CD4-positive, alpha-beta T cell treated with Interleukin-21 for 1 hour (primary cell): ENCODE measurements around the gene STAM2.
"Not testable (repeated sequence)": the region's sequence is repeated elsewhere in the genome, so short reads cannot be mapped to it uniquely, and the experiment has no call there.

Source experiments
- DNase-seq: peaks from one replicate; pipeline ENCODE4 v3.0.0-alpha.2; 2020

Gene STAM2

DNA sequence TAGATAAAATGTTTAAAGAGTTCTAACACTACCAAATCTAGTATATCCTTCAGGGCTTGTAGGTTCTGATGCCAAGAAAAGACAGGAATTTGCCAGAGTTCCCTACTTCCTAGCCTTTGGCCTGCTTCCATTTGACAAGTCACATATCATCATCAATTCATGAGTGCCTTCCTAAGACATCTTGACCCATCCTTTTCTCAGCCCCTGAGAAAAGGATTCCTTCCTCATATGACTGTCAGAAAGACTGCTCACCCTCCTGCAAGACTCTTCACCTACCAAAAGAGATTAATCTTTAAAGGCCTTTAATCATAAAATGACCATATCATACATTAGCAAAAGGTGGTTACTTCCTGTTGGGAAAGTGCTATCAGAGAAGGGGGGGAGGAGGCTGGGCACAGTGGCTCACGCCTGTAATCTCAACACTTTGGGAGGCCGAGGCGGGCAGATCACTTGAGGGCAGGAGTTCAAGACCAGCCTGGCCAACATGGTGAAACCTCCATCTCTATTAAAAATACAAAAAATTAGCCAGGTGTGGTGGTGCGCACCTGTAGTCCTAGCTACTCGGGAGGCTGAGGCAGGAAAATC, 3.3 kb downstream of the STAM2 start:
- DNase-seq: not testable (repeated sequence)

DNA sequence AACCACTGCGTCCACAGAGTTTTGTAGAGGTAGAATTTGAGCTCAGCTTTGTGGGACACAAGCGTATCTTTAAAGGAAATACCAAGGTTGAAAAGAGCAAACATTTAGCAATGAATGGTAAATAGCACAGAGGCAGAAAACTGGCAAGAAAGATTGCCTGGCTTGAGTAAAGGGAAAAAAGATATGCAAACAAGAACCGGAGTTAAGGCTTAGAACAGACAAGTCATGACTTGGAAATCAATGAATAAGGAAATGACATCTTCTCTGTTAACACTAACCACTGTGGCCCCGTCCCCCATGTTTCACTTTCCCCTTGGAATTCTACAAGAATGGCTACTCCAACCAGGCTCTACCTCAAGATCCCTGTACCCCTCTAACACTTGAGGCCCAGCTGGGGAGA, 3.8 kb downstream of the STAM2 start:
- no peak for DNase-seq

DNA sequence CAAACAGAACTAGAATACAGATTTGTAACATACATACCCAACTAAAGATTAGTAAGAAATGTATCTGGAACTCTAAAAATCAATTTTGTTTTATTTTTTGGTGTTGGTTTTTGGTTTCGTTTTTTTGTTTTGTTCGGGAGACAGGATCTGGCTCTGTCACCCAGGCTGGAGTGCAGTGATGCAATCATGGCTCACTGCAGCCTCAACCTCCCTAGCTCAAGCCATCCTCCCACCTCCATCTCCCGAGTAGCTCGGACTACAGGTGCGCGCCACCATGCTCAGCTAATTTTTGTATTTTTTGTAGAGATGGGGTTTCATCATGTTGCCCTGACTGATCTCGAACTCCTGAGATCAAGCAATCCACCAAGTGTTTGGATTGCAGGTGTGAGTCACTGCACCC, 6.4 kb downstream of the STAM2 start:
- DNase-seq: not testable (repeated sequence)

DNA sequence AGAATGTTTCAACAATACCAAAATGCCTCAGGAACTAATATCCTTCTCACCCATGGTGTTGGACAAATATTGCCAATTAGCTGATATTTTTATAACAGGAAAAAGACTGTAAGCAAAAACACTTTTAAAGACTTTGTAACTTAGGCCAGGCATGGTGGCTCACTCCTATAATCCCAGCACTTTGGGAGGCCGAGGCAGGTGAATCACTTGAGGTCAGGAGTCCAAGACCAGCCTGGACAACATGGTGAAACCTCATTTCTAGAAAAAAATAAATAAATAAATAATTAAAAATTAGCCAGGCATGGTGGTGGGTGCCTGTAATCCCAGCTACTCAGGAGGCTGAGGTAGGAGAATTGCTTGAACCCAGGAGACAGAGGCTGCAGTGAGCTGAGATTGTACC, 8.1 kb downstream of the STAM2 start:
- DNase-seq: not testable (repeated sequence)

DNA sequence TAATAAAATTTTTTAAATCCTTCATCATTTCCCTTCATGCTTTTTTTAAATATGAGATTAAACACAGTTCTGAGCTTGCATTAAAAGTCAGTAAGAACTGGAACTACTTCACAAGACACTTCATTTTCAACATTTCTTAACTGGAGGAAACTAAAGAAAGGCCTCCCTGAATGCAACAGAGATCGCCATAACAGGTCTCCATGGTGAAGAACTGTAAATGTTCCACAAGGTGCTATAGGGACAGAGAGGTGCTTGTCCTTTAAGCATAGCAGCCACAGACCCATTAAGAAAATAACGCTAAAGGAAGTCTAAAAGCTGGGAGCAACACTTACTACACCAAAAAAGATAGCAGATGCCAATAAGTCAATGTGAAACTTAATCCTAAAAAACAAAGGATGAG, 8.5 kb downstream of the STAM2 start:
- no peak for DNase-seq

DNA sequence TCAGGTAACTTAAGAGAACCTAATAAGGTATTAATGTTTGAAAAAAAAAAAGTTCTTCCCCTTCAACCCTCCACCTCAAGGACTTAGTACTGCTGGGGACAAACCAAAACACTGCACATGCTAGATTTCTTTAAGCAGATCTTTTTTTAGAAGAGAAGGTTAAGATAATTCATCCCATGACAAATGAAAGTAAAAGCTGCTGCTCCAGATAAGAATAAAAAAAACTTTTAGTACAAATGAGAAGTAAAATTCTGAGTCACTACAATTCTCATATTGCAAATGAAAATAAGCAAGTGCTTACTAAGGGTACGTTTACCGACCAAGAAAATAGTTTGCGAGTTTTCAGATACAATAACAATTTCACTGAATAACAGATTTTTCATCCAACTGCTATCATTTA, 8.9 kb downstream of the STAM2 start:
- DNase-seq: no peak

DNA sequence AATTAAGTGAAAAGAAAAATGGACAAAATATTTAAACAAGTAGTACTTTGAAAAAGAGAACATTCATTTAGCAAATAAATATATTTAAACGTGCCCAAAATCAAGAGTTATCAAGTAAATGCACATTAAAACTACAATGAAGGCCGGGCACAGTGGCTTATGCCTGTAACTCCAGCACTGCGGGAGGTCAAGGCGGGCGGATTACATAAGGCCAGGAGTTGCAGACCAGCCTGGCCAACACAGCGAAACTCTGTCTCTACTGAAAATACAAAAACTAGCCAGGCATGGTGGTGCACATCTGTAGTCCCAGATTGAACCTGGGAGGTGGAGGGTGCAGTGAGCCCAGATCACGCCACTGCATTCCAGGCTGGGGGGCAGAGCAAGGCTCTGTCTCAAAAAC, 9.8 kb downstream of the STAM2 start:
- no peak for DNase-seq

DNA sequence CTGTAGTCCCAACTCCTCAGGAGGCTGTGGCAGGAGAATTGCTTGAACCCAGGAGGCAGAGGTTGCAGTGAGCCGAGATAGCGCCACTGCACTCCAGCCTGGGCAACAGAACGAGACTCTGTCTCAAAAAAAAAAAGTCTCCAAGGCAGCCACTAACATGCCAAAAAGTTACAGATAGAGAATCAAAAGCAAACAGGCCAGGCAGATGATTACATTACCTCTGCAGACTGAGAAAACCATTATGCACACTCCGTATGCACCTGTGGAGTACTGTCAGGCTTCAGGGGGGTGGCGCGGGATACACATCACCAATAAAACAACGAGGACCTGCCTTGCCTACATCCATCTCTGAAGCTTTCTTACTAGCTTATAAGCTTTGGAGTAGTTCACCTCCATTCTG, 10.3 kb downstream of the STAM2 start:
- no peak for DNase-seq

DNA sequence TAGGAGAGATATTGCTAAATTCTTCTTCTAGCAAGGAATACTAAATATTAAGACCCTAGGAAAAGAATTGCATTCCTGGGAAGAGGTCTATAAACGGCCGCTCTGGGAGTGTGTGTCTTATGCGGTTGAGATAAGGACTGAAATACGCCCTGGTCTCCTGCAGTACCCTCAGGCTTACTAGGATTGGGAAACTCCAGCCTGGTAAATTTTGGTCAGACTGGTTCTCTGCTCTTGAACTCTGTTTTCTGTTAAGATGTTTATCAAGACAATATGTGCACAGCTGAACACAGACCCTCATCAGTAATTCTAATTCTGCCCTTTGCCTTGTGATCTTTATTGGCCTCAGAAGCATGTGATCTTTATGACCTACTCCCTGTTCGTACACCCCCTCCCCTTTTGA, 11.9 kb downstream of the STAM2 start:
- DNase-seq: not testable (repeated sequence)

DNA sequence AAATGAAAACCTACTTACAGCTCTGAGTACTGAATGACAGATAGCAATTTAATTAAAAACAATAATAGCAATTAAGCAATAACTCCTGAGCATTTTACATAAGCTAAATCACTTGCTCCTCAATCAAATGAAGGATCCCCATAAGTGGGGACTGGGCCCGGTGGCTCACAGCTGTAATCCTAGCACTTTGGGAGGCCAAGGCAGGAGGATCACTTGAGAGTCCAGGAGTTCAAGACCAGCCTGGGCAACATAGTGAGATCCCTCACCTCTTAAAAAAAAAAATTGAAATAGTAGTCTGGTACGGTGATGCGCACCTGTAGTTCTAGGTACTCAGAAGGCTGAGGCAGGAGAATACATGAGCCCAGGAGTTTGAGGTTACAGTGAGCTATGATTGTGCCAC, 13.4 kb downstream of the STAM2 start:
- no peak for DNase-seq

DNA sequence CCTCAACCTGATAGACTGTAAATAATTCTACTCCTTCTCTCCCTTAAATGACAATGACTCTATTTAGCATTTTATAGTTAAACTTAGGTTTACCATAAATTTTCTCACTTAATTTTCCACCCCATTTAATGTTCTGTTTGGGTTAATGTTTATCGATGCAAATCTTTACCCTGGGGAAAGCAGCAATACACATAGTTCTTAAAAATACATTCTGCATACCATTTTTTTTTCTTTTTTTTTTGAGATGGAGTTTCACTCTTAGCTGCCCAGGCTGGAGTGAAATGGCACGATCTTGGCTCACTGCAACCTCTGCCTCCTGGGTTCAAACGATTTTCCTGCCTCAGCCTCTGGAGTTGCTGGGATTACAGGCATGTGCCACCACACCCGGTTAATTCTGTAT, 14.0 kb downstream of the STAM2 start:
- no peak for DNase-seq

DNA sequence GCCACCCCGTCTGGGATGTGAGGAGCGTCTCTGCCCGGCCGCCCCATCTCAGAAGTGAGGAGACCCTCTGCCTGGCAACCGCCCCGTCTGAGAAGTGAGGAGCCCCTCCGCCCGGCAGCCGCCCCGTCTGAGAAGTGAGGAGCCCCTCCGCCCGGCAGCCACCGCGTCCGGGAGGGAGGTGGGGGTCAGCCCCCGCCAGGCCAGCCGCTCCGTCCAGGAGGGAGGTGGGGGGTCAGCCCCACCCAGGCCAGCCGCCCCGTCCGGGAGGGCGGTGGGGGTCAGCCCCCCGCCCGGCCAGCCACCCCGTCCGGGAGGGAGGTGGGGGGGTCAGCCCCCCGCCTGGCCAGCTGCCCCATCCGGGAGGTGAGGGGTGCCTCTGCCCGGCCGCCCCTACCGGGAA, 15.2 kb downstream of the STAM2 start:
- not testable (repeated sequence) for DNase-seq

DNA sequence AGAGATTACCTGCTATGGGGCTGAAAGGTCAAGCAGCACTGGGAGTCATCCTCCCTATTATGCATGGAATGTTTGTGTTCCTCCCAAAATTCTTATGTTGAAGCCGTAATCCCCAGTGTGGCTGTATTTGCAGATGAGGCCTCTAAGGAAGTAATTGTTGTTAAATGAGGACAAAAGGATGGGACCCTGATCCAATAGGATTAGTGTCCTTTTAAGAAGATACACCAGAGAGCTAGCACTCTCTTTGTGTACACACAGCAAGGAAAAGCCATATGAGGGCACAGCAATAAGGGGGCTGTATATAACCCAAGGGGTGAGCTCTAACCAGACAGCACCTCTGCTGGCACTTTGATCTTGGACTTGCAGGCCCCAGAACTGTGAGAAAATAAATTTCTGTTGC, 18.3 kb downstream of the STAM2 start:
- no peak for DNase-seq

DNA sequence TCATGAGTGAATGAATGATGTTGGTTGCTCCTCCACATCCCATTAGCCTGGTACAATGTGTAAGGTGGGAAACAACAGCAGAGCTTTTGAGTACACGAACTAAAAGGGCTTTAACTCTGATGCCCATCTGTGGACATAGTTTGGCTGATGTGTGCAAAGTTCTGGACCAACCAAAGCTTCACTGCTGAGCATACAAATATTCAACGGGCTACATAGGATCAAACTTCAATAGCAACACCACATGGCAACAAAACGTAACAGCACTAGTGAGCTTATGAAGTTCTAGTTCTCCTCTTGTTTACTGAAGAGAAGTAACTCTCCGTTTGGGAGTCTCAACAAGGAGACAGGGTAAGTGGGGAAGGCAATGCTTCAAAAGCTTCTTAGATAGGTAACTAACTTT, 20.4 kb downstream of the STAM2 start:
- DNase-seq: no peak

DNA sequence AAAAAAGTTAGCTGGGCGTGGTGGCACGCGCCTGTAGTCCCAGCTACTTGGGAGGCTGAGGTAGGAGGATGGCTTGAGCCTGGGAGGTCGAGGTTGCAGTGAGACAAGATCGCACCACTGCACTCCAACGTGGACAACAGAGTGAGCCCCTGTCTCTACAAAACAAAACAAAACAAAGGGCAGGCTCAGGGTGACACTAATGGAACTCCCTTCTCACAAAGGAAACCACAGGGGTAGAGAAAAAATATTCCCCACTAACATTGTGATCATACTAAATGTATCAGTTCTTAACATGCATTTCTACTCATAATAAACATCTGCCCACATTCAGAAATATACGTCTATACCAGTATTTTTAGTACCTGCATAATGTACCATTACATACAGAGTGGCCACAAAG, 21.1 kb downstream of the STAM2 start:
- no peak for DNase-seq

DNA sequence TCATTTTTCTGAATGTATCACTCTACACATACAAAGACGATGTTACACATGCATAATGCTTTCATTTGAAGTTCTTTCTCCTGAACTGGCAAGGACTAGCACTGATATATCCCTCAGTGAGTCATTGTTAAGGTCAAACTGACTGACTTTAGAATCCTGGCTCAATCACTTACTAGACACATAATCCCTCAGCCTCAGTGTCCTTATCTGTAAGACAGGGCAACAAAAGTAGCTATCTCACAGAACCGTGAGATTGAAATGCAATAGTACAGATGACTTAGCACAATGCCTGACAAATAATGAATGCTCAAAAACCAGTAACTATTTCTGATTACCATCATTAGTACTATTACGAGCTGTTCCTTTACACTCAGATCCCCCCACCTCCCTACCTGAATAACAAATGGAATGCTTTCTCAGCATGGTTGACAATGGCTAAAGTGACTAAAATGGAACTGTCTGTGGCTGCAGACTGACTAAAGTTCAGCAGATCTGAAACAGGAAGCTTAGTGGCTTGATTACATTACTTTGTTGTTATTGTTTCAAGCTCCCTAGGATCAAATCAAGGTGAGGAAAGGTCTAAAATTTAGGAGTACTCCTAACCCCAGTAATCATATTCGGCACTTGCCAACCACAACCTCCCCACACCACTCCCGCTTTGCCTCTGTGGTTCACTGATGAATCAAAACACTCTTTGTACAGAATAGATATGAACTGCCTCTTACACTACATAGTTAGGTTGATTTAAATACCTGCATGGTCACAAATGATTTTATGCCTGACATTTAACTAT, 40.9 kb downstream of the STAM2 start:
- DNase-seq: no peak

DNA sequence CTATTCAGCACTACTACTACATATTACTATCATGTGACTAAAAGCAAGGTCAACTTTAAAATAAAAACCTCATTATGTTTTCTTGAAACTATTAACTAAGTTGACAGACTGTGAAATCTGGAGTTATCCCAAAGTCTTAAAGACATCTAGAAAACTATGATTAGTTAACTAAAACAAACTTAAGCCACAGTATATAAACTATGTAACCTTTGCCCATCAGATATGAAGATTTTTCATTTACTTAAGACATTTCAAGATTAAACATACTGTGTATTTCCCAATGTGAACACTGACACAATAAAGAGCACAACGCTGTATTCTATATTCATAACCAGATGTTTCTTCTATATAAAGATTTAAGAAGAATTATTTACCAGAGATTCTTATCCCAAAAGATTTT, 43.3 kb downstream of the STAM2 start:
- no peak for DNase-seq

DNA sequence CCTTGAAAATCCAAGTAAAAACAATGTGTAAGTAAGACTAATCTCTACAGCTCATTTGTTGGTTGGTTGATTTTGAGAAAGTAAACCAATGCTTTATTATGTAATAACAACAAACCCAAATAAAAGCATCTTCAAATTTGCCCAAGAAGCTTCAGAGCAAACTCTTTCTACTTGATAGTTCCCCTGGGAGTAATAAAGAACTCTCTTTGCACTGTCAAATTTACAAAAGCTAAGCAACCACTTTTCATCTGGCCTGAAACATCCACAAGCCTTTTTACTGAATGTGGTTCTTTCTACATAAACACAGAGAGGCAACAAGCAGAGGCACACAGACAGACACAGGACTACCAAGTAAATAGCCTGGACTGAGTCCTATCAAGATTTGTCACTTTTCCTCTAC, 47.9 kb downstream of the STAM2 start:
- DNase-seq: no peak

DNA sequence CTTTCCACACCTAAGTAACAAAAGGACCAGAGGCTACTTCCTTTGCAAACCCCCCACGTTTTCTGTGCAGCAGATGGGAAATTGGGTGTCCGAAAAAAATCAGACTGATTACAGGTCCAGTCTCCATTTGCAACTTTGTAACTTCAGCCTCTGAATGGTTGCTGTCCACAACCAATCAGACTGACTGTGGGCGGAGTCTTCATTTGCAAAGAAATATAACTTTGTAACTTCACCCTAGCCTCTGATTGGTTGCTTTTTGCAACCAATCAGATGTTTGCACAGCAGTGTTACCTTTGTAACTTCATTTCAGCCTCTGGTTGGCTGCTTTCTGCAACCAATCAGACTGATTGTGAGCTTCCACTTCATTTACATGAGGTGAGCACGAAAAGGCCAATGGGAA, 48.9 kb downstream of the STAM2 start:
- DNase-seq: no peak

DNA sequence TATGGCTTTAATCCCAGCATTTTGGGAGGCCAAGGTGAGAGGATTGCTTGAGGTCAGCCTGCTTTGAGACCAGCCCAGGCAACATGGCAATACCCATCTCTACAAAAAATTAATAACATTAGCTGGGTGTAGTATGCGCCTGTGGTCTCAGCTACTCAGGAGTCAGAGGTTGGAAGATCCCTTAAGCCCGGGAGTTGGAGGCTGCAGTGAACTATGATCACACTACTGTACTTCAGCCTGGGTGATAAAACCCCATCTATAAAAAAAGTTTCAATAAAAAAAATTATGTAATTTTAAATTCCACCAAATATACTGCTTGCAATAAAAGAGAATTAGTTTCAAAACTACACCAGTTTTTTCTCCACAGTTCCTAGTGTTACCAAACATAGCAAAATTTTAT, 53.4 kb downstream of the STAM2 start:
- DNase-seq: no peak

DNA sequence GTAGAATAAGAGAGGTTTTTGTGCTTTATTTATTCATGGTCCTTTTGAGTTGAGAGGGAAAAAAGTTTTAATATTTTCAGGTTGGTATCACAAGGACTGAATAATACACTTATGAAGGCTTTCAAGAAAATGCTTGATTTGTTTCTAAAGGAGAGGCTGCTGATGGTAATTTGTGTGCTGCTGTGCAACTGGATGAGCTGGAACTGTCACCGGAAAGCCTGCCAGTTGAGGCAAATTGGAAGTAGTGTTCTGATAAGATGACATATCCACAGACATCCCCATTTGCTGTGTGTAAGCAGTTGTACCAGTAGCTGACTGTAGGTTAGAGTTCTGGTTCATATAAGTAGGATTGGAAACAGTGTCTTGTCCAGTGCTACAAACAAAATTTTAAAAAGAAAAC, 55.1 kb downstream of the STAM2 start:
- DNase-seq: no peak

DNA sequence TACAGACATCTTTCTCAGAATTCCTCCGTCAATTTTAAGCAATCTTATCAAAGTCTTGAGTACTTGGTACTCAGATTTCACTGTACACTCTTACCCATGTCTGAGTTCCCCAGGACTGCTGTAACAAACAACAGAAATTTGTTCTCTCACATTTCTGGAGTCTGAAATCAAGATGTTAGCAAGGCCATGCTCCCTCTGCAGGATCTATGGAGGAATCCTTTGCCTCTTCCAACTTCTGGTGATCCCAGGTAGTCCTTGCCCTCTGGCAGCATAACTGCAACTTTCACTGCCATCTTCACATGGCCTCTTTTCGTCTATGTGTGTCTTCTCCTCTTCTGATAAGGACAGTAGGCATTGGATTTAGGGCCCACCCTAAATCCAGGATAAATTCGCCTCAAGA, 59.6 kb downstream of the STAM2 start:
- DNase-seq: no peak

DNA sequence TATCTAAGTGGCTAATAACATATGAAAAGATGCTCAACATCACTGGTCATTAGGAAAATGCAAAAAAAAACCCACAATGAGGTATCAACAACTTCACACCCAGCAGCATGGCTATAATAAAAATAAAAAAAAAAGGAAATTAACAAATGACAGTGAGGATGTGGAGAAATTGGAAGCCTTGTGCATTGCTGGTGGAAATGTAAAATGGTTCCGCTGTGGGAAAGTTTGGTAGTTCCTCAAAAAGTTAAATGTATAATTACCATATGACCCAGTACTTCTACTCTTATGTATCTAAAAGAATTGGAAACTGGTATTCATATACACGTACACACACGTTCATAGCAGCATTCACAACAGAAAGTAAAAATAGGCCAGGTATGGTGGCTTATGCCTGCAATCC, 61.2 kb downstream of the STAM2 start:
- DNase-seq: no peak

DNA sequence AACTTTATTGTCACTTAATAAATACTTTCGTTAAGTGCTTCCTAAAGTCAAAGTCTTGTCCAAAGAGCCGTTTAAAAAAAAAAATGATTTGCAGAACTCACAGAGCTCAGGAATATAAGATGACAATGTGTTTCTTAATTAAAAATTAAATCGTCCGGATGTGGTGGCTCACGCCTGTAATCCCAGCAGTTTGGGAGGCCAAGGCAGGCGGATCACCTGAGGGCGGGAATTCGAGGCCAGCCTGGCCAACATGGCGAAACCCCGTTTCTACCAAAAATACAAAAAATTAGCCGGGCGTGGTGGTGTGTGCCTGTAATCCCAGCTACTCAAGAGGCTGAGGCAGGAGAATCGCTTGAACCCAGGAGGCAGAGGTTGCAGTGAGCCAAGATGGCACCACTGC, 68.4 kb downstream of the STAM2 start:
- not testable (repeated sequence) for DNase-seq

DNA sequence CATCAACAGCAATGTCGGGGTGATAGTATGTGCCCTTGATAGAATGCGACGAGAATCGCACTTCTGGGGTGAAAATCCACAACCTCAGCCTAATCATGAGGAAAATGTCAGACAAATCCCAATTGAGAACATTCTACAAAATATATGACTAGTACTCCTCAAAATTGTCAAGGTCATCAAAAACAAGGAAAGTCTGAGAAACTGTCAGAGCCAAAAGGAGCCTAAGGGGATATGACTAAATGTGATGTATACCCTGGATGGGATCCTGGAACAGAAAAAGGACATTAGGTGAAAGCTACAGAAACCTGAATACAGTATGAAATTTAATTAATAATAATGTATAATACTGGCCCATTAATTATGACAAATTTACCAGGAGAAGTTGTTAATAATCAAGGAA, 69.1 kb downstream of the STAM2 start:
- no peak for DNase-seq
